Measurements from ENCODE around the gene TMEM130. TPM values are rescaled to one million over a fixed set of nuclear protein-coding genes. Genes with fewer than 3 reads are reported as not detected.

The TMEM130 gene
- total and polyA plus RNA-seq, 9 of the 15 experiments (the other 6 are each of a cell fraction or from before 2014, with no cell fraction given): 0.07 TPM; not detected in 8

GRCh38 chr7:98872328-98872924 lies 2.6 kb upstream of the TMEM130 start:
- ChIA-PET POLR2A (interaction anchor here (1.2 kb wide), 1 partner anchor 12 kb away, joined by 5 read pairs; no protein-coding TSS in a partner anchor), CTCF (ENCODE audit: low intra/inter-chr PET ratio) (interaction anchor here (0.7 kb wide), 1 partner anchor 142 kb away, joined by 3 read pairs; no protein-coding TSS in a partner anchor)
- FAIRE-seq: peak; percentile 79
- ATAC-seq: peak; percentile 79
- Histone ChIP-seq H3K27me3 (ENCODE audit: control insufficient read depth in 2 of 2, insufficient read depth in 2 of 2, low read length in 2 of 2) (peaks cover 9 to 28% of the 10 kb centered on the region in 2 experiments; a peak in 4 of 5 replicates), H3K4me1 (replicated peaks in 1 of 2; ENCODE audit: control insufficient read depth in 2 of 2, insufficient read depth in 2 of 2, low read length in 2 of 2) (peaks cover 0 to 26% of the 10 kb centered on the region in 2 experiments; a peak in 2 of 5 replicates), H2AFZ (ENCODE audit: low read depth, low read length) (no peak overlapping the region), H3K36me3 (ENCODE audit: control insufficient read depth, insufficient read depth, low read length) (no peaks in the 10 kb centered on the region), H3K4me2 (ENCODE audit: insufficient read depth, low read length) (no peak overlapping the region), H3K79me2 (ENCODE audit: control insufficient read depth, insufficient read depth, low read length) (no peaks in the 10 kb centered on the region), H3K27ac (ENCODE audit: extremely low read depth, low read depth, low read length) (no peak overlapping the region), H3K9ac (ENCODE audit: insufficient read depth in 1 of 2, low read depth in 2 of 2, low read length in 2 of 2) (no peak overlapping the region), H3K4me3 (no peak overlapping the region), H3K9me3 (replicated peaks; ENCODE audit: control insufficient read depth, insufficient read depth, low read depth, low read length) (no peaks in the 10 kb centered on the region), H4K20me1 (replicated peaks; ENCODE audit: control insufficient read depth, insufficient read depth, low read length) (0 out of 2 replicates have a peak, but pooled peaks cover 7% of the 10 kb centered on the region), H3K9me1 (ENCODE audit: control insufficient read depth, insufficient read depth, low read length) (no peaks in the 10 kb centered on the region)
- intact Hi-C loops (cut with micrococcal nuclease) (no loop called here), in situ Hi-C loops (cut with MboI) (no loop called here)
- no TSS peak for BruUV-seq (replicated peaks)
- WGBS (ENCODE audit: insufficient coverage, low coverage, missing lambda C conversion rate): 16% methylated on average over 7 of the region's 7 CpGs
- peak; percentile 44 to 64 (median 54) for DNase-seq (ENCODE audit: extremely low read depth in 1 of 4, low spot score in 3 of 4)
- peak; percentile 44 for TF ChIP-seq MEIS2 (IDR thresholded peaks at IDR 0.05; ENCODE audit: partially characterized antibody)
- TF ChIP-seq CTCF (IDR thresholded peaks at IDR 0.05 in 2 of 3, conservative IDR thresholded peaks at IDR 0.05 in 1 of 3; ENCODE audit: insufficient read depth in 2 of 3, low read depth in 1 of 3, low read length in 3 of 3): peak; percentile 50 to 60 (median 57); a peak in 5 of 6 replicates
- peak; percentile 20; the same call in 1 of the 2 replicates for TF ChIP-seq TEAD4 (IDR thresholded peaks at IDR 0.05; ENCODE audit: low read length)
- no peak for TF ChIP-seq TEAD4 (CRISPR knock-in tag; IDR thresholded peaks at IDR 0.05; ENCODE audit: borderline replicate concordance)
- TF ChIP-seq, protein P1, sequence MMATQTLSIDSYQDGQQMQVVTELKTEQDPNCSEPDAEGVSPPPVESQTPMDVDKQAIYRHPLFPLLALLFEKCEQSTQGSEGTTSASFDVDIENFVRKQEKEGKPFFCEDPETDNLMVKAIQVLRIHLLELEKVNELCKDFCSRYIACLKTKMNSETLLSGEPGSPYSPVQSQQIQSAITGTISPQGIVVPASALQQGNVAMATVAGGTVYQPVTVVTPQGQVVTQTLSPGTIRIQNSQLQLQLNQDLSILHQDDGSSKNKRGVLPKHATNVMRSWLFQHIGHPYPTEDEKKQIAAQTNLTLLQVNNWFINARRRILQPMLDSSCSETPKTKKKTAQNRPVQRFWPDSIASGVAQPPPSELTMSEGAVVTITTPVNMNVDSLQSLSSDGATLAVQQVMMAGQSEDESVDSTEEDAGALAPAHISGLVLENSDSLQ (IDR thresholded peaks at IDR 0.05): peak; percentile 57
- TF ChIP-seq REST (IDR thresholded peaks at IDR 0.05; ENCODE audit: borderline replicate concordance): peak; percentile 21; the same call in 1 of the 2 replicates
- TF ChIP-seq REST (CRISPR knock-in tag; IDR thresholded peaks at IDR 0.05; ENCODE audit: low read depth): no peak
- TF ChIP-seq HDAC6 (IDR thresholded peaks at IDR 0.05; ENCODE audit: low read depth, low read length): no peak
- TF ChIP-seq HDGF (IDR thresholded peaks at IDR 0.05): no peak
- peak; percentile 97 for TF ChIP-seq ZNF384 (IDR thresholded peaks at IDR 0.05; ENCODE audit: low read depth, low read length)
- TF ChIP-seq FOXJ3 (CRISPR knock-in tag; IDR thresholded peaks at IDR 0.05): no peak
- no peak for TF ChIP-seq DIDO1 (tag; IDR thresholded peaks at IDR 0.05; ENCODE audit: low read depth)

Data from K562 (cell line).